GM20000 (cell line): ENCODE results near the gene AP5S1.
A peak's percentile ranks its signal among the peaks of the same experiment; 100 is the strongest.

Experiments
- DNase-seq: peaks from one replicate; pipeline ENCODE4 v3.0.0; 2012; ENCODE audit warnings: low spot score
- TF ChIP-seq, protein P1 (sequence below): IDR thresholded peaks from 2 replicates; pipeline ENCODE4 v1.5.1; 2012; ENCODE audit warnings: mild to moderate bottlenecking, control low read depth; ENCODE audit errors: extremely low read depth, missing control alignments

Gene AP5S1

GRCh38 chr20:3781153-3781910 lies 39.0 kb upstream of the AP5S1 start, which contains the start of gene SPEF1:
TSS of gene SPEF1 (minus strand) at chr20:3781448. CDS start at chr20:3781287, 161 bp downstream.
- TF ChIP-seq, protein P1, sequence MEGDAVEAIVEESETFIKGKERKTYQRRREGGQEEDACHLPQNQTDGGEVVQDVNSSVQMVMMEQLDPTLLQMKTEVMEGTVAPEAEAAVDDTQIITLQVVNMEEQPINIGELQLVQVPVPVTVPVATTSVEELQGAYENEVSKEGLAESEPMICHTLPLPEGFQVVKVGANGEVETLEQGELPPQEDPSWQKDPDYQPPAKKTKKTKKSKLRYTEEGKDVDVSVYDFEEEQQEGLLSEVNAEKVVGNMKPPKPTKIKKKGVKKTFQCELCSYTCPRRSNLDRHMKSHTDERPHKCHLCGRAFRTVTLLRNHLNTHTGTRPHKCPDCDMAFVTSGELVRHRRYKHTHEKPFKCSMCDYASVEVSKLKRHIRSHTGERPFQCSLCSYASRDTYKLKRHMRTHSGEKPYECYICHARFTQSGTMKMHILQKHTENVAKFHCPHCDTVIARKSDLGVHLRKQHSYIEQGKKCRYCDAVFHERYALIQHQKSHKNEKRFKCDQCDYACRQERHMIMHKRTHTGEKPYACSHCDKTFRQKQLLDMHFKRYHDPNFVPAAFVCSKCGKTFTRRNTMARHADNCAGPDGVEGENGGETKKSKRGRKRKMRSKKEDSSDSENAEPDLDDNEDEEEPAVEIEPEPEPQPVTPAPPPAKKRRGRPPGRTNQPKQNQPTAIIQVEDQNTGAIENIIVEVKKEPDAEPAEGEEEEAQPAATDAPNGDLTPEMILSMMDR, result peak; percentile 15
- DNase-seq, result peak; percentile 89

DNA sequence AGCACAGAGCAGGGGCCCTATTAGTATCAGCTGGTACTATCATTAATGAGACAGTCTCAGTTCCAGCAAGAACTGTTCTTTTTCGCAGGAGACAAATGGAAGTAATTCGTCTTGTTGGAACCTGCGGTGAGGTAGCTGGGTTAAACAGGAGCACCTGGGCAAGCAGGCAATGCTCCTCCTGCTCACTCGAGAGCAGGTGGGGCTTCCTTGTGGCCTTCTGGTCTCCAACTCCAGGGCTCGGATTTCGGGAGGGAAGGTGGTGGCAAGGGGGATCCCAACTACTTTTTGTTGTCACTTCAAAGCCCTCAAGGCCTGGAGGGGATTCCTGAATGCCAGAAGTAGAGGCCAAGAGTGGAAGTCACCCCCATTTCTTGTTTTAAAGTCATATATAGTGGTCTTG lies 37.8 kb upstream of the AP5S1 start:
- no peak for DNase-seq
- TF ChIP-seq, protein P1, result no peak

DNA sequence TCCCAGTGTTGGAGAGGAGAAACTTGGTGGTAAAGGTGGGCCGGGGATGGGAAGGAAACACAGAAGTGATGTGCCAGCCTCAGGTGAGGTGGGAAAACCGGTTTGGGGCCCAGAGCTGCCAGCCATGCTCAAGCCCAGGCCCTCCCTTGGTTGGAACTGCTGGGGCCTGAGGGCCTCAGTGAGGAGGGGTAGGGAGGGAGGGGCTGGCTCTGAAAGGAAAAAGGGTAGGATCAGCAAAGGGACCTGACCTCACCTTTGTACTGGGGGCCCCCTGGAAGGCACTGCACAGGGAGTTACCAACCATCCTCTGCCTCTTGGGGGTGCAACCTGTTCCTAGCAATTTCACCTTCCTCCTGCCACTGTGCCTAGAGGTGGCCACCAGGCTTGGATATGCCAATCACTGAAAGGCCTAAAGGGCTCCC lies 37.3 kb upstream of the AP5S1 start:
- DNase-seq, result no peak
- TF ChIP-seq, protein P1, result no peak

DNA sequence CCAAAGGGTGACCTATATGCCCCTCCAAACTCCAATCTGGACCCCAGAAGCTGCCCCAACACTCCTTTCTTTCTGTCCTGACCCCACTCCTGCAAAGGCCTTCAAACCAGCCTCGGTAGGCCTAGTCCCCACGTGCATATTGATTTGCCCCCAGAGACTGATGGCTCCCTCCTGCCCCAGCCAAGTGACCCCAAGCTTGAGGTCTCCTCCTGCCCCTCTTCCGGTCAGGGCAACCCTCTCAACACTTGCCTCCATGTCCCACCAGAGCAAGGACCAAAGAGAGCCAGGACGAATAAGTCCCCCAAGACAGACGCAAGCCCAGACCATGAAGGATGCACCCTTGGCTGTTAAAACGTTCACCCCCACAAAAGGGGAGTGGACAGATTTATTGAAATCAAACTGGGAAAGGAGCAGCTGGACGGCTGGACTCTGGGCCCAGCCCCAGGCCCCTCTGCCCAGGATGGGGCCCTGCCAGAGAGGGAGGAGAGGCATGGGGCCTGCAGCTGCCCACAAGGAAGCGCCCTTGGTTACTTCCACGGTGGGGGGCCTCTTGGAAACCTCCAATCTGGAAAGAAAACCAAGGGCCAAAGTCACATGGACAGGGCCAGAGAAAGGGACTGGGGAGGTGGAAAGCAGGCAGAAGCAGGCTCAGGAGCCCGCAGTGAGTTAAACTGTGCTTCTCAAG lies 36.7 kb upstream of the AP5S1 start:
- DNase-seq, result no peak
- TF ChIP-seq, protein P1, result no peak

- TF ChIP-seq, protein P1, result no peak
- DNase-seq, result no peak
These were observed 36.0 kb upstream of the AP5S1 start for GRCh38 chr20:3784216-3784853.

DNA sequence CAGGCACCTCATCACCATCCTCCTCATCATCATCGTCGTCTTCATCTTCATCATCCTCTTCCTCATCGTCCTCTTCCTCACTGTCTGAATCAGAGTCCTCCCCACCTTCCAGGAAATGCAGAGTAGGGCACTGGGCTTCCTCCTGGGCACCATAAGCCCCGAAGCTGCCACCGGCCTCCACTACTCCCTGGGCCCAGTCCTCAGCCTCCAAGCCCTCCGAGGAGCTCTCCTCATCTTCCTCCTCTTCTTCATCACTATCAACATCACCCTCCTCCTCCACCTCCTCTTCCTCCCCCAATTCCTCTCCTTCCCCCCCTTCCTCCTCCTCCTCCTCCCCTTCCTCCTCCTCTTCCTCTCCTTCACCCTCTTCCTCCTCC lies 35.5 kb upstream of the AP5S1 start:
- no peak for DNase-seq
- TF ChIP-seq, protein P1, result no peak
